HFFc6 (cell line): Measurements from ENCODE around the gene WDR26. TPM values are rescaled to one million over a fixed set of nuclear protein-coding genes. Genes with fewer than 3 reads are reported as not detected.
"Not testable (repeated sequence)": the region's sequence is repeated elsewhere in the genome, so short reads cannot be mapped to it uniquely, and the experiment has no call there.

Experiments used
- DNase-seq: peaks from one replicate; pipeline ENCODE4 v3.0.0-alpha.2; 2018
- H3K27ac Mint-ChIP-seq: 2 replicates; pipeline ENCODE4 v1.8.0; 2020; ENCODE audit warnings: mild to moderate bottlenecking, mixed read lengths
- H3K27me3 Mint-ChIP-seq: 2 replicates; pipeline ENCODE4 v1.8.0; 2021; ENCODE audit warnings: mild to moderate bottlenecking, moderate library complexity, mixed read lengths; ENCODE audit not compliant: insufficient read depth
- H3K36me3 Mint-ChIP-seq: 2 replicates; pipeline ENCODE4 v1.8.0; 2021; ENCODE audit warnings: low read depth, mixed read lengths
- H3K4me1 Mint-ChIP-seq: 2 replicates; pipeline ENCODE4 v1.8.0; 2020; ENCODE audit warnings: low read depth, mixed read lengths
- H3K4me3 Mint-ChIP-seq: 2 replicates; pipeline ENCODE4 v1.8.0; 2020; ENCODE audit warnings: mild to moderate bottlenecking, moderate library complexity, mixed read lengths
- H3K9me3 Mint-ChIP-seq: 2 replicates; pipeline ENCODE4 v1.8.0; 2020; ENCODE audit warnings: mild to moderate bottlenecking, mixed read lengths
- total RNA-seq, 6 experiments: library from RNA; stranded (reverse); fragmentation: NEBNext Ultra II Directional; extraction: Animal tissue kit (Norgen Biotek cat#: 25700); gene quantifications; 2 replicates in 1 of 6; 3 replicates in 5 of 6; pipeline ENCODE4 v1.2.3, GENCODE V29; 2021
- TF ChIP-seq, protein P1 (sequence below): fragments of 200-600 bp; sonication (generic); IDR thresholded peaks from 2 replicates; pipeline ENCODE4 v1.5.0; 2021; ENCODE audit warnings: antibody characterized with exemption, mild to moderate bottlenecking

The WDR26 gene
- total RNA-seq, 6 experiments from 2014 or later: 85.4 to 105 (median 90.8) TPM

GRCh38 chr1:224353975-224354925, 80.3 kb downstream of the WDR26 start:
- no peaks in the 10 kb centered on the region; the same call in 1 of the 2 replicates for H3K27me3 Mint-ChIP-seq
- no peak overlapping the region for H3K4me3 Mint-ChIP-seq
- no peaks in the 10 kb centered on the region for H3K9me3 Mint-ChIP-seq
- H3K27ac Mint-ChIP-seq: no peak overlapping the region
- peaks cover 26% of the 10 kb centered on the region for H3K4me1 Mint-ChIP-seq
- DNase-seq: no peak
- peaks cover 4% of the 10 kb centered on the region; the same call in 1 of the 2 replicates for H3K36me3 Mint-ChIP-seq
- TF ChIP-seq, protein P1, sequence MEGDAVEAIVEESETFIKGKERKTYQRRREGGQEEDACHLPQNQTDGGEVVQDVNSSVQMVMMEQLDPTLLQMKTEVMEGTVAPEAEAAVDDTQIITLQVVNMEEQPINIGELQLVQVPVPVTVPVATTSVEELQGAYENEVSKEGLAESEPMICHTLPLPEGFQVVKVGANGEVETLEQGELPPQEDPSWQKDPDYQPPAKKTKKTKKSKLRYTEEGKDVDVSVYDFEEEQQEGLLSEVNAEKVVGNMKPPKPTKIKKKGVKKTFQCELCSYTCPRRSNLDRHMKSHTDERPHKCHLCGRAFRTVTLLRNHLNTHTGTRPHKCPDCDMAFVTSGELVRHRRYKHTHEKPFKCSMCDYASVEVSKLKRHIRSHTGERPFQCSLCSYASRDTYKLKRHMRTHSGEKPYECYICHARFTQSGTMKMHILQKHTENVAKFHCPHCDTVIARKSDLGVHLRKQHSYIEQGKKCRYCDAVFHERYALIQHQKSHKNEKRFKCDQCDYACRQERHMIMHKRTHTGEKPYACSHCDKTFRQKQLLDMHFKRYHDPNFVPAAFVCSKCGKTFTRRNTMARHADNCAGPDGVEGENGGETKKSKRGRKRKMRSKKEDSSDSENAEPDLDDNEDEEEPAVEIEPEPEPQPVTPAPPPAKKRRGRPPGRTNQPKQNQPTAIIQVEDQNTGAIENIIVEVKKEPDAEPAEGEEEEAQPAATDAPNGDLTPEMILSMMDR: no peak

GRCh38 chr1:224352436-224353085, 82.0 kb downstream of the WDR26 start:
- not testable (repeated sequence) for H3K4me1 Mint-ChIP-seq, DNase-seq, H3K9me3 Mint-ChIP-seq, H3K27ac Mint-ChIP-seq, H3K4me3 Mint-ChIP-seq, H3K36me3 Mint-ChIP-seq, H3K27me3 Mint-ChIP-seq

DNA sequence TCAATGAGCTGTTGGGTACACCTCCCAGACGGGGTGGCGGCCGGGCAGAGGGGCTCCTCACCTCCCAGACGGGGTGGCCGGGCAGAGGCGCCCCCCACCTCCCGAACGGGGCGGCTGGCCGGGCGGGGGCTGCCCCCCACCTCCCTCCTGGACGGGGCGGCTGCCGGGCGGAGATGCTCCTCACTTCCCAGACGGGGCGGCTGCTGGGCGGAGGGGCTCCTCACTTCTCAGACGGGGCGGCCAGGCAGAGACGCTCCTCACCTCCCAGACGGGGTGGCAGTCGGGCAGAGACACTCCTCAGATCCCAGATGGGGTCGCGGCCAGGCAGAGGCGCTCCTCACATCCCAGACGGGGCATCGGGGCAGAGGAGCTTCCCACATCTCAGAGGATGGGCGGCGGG, 84.9 kb downstream of the WDR26 start:
- not testable (repeated sequence) for H3K27ac Mint-ChIP-seq, DNase-seq, H3K36me3 Mint-ChIP-seq, H3K27me3 Mint-ChIP-seq, H3K4me1 Mint-ChIP-seq, H3K4me3 Mint-ChIP-seq
- H3K9me3 Mint-ChIP-seq: peaks cover 12% of the 10 kb centered on the region

GRCh38 chr1:224348137-224348536, 86.5 kb downstream of the WDR26 start:
- no peak for DNase-seq
- peaks cover under 1% of the 10 kb centered on the region for H3K36me3 Mint-ChIP-seq
- TF ChIP-seq, protein P1: no peak
- no peak overlapping the region for H3K4me3 Mint-ChIP-seq
- no peak overlapping the region for H3K27ac Mint-ChIP-seq
- H3K9me3 Mint-ChIP-seq: peaks cover 28% of the 10 kb centered on the region
- no peaks in the 10 kb centered on the region for H3K4me1 Mint-ChIP-seq
- H3K27me3 Mint-ChIP-seq: no peaks in the 10 kb centered on the region; the same call in 1 of the 2 replicates

DNA sequence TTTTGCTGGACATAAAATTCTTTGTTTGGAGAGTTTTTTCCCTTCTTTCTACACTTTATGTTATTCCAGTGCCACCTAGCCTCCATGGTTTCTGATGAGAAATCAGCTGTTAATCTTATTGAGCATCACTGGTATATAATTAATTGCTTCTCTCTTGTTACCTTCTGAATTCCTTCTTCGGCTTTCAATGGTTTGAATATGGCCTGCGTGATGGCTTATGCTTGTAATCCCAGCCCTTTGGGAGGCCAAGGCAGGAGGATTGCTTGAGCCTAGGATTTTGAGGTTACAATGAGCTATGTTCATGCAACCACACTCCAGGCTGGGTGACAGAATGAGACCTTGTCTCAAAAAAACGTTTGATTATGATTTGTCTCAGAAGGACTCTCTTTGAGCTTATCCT, 90.9 kb downstream of the WDR26 start:
- H3K4me3 Mint-ChIP-seq: no peak overlapping the region
- H3K4me1 Mint-ChIP-seq: peaks cover 5% of the 10 kb centered on the region; the same call in 1 of the 2 replicates
- DNase-seq: no peak
- TF ChIP-seq, protein P1: no peak
- peaks cover 41% of the 10 kb centered on the region for H3K9me3 Mint-ChIP-seq
- no peak overlapping the region for H3K27ac Mint-ChIP-seq
- peaks cover 13% of the 10 kb centered on the region for H3K36me3 Mint-ChIP-seq
- H3K27me3 Mint-ChIP-seq: peaks cover 7% of the 10 kb centered on the region; the same call in 1 of the 2 replicates

- peaks cover 13% of the 10 kb centered on the region for H3K36me3 Mint-ChIP-seq
- peaks cover 38% of the 10 kb centered on the region for H3K9me3 Mint-ChIP-seq
- peaks cover 12% of the 10 kb centered on the region for H3K27me3 Mint-ChIP-seq
- peak overlapping the region; percentile 80 for H3K4me3 Mint-ChIP-seq
- not testable (repeated sequence) for DNase-seq, H3K4me1 Mint-ChIP-seq, H3K27ac Mint-ChIP-seq
These were observed 93.9 kb downstream of the WDR26 start for GRCh38 chr1:224340453-224341384.
